ENCODE measurements around the gene CHIT1. TPM values are rescaled to one million over a fixed set of nuclear protein-coding genes. Genes with fewer than 3 reads are reported as not detected.
A peak's percentile ranks its signal among the peaks of the same experiment; 100 is the strongest.
"Not testable (repeated sequence)": the region's sequence is repeated elsewhere in the genome, so short reads cannot be mapped to it uniquely, and the experiment has no call there.

Gene CHIT1
- polyA plus RNA-seq, 4 donors = 0.12 to 0.31 (median 0.18) TPM

DNA sequence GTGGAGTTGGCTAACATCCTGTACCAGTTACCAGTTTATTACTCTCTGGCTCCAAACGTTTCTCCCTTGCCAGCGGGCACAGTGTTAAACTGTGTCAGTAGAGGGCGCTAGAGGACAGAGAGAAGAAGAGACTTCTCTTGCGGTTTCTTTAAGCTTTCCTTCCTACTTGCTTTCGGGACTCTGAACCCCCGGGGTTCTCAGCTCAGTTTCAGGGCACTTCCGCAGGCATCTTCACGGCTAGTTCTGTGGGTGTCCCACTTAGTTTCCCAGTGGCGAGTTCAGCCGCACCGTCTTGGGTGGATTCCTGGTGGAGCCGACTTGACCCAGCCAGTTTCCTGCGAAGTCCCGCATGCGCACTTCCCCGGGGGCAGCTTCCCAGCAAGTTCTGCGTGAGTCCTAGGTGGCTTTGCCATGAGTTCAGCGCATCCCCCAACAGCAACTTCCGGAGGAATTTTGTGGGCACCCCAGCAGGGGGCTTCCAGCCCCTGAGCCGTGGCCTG is 37.9 kb upstream of the CHIT1 start:
- DNase-seq (ENCODE audit: low read depth in 4 of 4, low spot score in 3 of 4) = peak; percentile 89 to 92 (median 90)

- DNase-seq (ENCODE audit: low read depth in 4 of 4, low spot score in 3 of 4) = not testable (repeated sequence)
Observed at GRCh38 chr1:203266140-203266539, 36.7 kb upstream of the CHIT1 start.

DNA sequence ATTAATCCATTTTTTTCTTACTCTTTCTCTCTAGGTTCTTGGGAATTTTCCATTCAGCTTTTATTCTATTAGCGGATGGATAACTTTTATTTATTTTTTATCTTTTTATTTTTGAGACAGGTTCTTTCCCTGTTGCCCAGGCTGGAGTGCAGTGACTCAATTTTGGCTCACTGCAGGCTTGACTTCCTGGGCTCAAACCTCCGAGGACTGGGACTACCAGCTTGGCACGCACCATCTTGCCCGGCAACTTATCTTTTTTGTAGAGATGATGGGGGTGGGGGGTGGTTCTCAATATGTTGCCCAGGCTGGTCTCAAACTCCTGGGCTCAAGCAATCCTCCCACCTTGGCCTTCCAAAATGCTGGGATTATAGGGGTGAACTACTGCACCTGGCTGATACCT is 36.1 kb upstream of the CHIT1 start:
- no peak for DNase-seq (ENCODE audit: low read depth in 4 of 4, low spot score in 3 of 4)

DNA sequence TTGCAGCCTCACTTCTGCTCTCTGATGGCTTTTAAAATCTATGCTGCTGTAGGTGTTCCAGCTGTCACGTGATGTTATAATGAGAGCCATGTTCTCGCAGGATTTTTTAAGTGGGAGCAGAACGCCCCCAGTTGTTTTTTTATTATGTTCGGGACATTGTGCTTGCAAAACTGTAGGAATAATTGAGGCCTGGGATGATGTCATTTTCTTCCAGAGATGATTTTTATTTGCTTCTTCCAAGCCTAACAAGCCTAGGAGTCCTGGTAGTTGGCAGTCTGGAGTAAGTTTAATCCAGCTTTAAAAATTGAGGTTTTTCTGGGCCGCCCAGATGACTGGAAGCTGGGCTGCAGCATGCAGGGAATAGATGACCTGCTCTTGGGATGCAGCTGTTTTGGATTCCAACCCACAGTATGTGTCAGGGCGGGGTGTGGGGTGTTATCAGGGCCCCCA is 34.6 kb upstream of the CHIT1 start:
- DNase-seq (ENCODE audit: low read depth in 4 of 4, low spot score in 3 of 4) = no peak

- no peak for DNase-seq (ENCODE audit: low read depth in 4 of 4, low spot score in 3 of 4)
Observed at GRCh38 chr1:203263496-203263895, 34.0 kb upstream of the CHIT1 start.

- DNase-seq (ENCODE audit: low read depth in 4 of 4, low spot score in 3 of 4) = not testable (repeated sequence)
Observed at GRCh38 chr1:203256636-203257035, 27.2 kb upstream of the CHIT1 start.

GRCh38 chr1:203254782-203255181 is 25.3 kb upstream of the CHIT1 start:
- not testable (repeated sequence) for DNase-seq (ENCODE audit: low read depth in 4 of 4, low spot score in 3 of 4)

GRCh38 chr1:203252678-203253077 is 23.2 kb upstream of the CHIT1 start:
- DNase-seq (ENCODE audit: low read depth in 4 of 4, low spot score in 3 of 4) = no peak

DNA sequence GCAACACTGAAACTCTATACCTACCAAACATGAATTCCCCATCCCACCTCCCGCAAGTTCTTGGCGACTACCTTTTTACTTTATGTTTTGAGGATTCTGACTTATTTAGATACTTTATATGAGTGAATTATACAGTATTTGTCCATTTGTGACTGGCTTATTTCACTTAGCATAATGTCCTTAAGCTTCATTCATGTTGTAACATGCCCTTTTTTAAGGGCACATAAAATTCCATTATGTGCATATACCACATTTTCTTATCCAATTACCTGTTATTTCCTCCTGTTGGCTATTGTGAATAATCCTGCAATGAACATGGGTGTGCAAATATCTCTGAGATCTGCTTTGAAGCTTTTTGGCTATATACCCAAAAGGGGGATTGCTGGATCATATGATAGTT is 22.0 kb upstream of the CHIT1 start:
- no peak for DNase-seq (ENCODE audit: low read depth in 4 of 4, low spot score in 3 of 4)

DNA sequence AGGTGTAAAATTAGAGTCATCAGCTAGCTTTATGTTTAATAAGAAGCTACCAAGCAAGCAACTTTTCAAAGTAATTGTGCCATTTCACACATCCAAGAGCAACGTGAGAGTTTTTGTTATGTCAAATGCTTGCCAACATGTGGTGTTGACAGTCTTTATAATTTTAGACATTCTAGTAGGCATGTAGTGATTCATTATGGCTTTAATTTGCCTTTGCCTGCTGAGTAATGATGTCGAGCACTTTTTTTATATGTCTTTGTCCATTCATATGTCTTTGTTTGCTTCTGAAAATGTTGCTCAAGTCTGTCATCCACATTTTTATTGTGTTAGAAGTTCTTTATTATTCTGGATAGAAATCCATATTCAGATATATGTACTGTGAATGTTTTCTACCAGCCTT is 21.4 kb upstream of the CHIT1 start:
- no peak for DNase-seq (ENCODE audit: low read depth in 4 of 4, low spot score in 3 of 4)

DNA sequence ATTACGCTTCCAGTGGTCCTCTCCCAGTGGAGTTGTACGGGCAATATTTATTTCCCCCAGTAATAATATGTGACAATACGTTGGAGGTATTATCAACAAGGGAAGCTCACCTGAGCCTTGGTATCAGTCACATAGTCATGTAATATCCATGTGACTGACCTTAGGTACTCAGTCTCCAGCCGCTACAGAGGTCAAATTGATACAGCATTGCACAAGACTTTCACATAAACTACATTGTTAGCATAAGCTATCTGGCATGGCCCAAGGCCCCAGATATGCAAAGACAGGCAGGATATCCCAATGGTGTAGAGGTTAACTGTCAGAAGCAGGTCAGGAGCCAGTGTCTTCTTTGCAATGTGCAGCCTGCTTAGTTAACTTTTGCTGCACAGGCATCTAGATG is 15.3 kb upstream of the CHIT1 start:
- DNase-seq (ENCODE audit: low read depth in 4 of 4, low spot score in 3 of 4) = no peak

- not testable (repeated sequence) for DNase-seq (ENCODE audit: low read depth in 4 of 4, low spot score in 3 of 4)
Observed at GRCh38 chr1:203241708-203242107, 12.2 kb upstream of the CHIT1 start.

GRCh38 chr1:203239526-203240305 is 10.2 kb upstream of the CHIT1 start:
- DNase-seq (ENCODE audit: low read depth in 4 of 4, low spot score in 3 of 4) = no peak

DNA sequence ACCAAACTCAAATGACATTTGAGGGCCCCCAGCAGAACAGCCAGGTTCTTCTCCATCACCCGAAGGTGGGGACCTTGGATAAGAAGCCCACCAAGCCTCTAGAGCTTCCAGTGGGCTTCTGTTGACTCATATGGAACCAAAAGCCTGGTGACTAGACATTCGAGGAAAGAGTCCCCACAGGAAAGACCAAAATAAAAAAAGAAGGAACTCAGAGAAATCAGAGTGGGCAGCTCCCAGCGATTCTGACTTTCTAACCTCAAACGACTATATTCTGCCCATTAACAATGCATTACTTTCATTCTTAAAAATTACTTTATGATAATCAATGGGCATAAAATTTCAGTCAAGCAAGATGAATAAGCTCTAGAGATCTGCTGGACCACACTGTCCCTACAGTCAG is 9.6 kb upstream of the CHIT1 start:
- DNase-seq (ENCODE audit: low read depth in 4 of 4, low spot score in 3 of 4) = no peak

DNA sequence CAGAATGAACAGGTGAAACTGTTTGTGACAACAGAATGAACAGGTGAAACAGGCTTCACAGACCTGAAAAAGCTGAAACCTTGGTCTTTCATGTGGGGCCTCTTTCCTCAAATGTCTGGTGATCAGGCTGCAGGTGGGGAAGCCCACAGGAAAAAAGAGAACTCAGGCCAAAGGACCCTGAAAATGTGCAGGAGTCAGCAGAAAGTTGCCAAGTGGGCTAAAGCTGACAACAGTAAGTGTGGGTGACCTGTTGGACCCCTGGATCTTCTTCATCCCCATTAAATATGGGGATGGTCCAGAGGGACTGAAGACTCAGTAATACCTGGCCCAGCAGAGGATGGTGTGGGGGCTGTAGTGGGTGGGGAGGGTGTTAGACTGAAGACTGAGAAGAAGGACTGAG is 9.1 kb upstream of the CHIT1 start:
- no peak for DNase-seq (ENCODE audit: low read depth in 4 of 4, low spot score in 3 of 4)

- not testable (repeated sequence) for DNase-seq (ENCODE audit: low read depth in 4 of 4, low spot score in 3 of 4)
Observed at GRCh38 chr1:203234901-203235300, 5.4 kb upstream of the CHIT1 start.

DNA sequence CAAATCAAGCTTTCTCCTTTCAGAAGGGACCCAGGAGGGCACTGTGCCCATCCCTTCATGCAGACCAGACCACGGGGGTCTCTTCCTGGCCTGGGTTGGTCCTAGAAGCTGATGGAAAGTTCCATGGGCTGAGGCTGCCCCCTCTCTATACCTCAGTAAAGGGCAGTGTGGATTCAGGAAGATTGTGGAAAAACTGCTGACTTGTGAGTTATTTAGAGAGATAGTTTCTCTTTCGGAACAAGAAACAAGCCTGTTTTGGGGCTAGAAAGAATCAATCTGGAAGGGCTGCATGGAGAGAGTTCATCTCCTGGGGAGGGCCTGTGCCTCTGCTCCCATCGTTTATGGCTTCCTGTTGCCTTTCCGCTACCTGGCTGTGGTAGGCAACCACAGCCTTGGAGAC is 803 bp downstream of the CHIT1 start:
- DNase-seq (ENCODE audit: low read depth in 4 of 4, low spot score in 3 of 4) = no peak

DNA sequence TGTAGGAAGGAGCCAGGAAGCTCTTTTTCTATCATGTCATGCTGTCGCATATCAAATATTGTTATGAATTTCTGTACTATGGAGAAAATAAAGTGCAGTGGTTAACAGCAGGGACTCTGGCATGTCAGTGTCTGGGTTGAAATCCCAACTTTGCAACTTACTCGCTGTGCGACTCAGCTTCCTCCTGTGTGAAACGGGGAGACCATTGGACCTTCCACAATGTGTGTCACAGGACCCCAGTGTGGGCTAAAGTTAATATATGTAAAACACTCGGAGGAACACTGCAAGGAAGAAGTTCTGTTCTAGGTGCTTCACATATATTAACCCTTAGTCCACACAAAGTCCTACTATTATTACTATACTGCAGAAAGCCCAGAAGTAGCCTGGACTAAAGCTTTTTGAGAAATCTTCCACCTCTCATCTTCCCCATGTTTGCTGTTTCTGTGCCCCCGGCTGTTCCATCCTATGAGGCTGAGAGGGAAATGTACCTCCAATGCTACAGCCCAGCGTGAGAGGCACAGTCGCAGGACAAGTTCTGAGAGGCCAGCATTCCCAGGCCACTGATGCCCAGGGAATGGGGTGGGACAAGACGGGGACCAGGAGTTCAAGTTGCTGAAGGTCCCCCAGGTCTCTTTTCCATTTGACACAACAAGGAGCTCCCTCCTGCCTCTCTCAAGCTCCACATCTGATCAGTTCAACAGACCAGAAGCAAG is 1.9 kb downstream of the CHIT1 start:
- DNase-seq (ENCODE audit: low read depth in 4 of 4, low spot score in 3 of 4) = no peak

- DNase-seq (ENCODE audit: low read depth in 4 of 4, low spot score in 3 of 4) = no peak
Observed at GRCh38 chr1:203225071-203225470, 4.4 kb downstream of the CHIT1 start.

DNA sequence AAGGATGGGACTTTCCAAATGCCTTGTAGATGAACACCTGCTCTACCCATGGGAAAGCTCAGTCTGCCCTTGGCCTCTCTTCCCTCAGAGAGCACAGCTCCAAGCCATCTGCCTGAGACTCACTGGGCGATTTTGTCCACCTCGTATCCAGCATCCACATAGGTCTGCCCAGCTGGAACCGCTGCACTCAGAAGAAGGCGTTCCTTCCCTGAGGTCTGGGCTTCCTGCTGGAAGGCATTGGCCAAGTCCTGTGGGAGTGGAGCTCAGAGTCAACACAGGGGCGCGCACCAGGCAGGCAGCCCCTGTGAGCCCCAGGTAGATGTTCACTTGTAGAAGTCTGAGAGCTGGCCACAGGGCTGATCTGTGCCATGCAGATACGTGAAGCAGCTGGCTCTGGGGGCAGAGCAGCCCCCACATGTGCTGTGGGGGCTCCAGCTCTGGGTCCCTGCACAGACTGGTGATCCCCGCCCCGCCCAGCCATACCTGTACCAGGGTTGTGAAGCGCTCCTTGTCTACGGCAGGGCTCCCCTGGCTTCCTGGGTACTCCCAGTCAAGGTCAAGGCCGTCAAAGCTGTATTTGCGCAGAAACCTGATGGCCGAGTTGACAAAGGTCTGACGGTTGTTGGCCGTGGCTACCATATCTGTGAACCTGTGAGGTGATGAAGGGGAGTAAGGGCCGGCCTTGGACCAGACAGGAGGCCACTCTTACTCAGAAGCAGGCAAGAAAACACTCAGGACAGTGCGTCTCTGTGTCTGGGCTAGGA is 6.3 kb downstream of the CHIT1 start:
- no peak for DNase-seq (ENCODE audit: low read depth in 4 of 4, low spot score in 3 of 4)

GRCh38 chr1:203219934-203220333 is 9.5 kb downstream of the CHIT1 start:
- no peak for DNase-seq (ENCODE audit: low read depth in 4 of 4, low spot score in 3 of 4)
